Stimulated activated CD4-positive, alpha-beta T cell treated with anti-CD3 and anti-CD28 coated beads, Interleukin-4, amount 100 ng/mL, for 4 hours (primary cell): ENCODE data around the gene PLOD1.
"Not testable (repeated sequence)": the region's sequence is repeated elsewhere in the genome, so short reads cannot be mapped to it uniquely, and the experiment has no call there.

Experiments used
- DNase-seq, 2 experiments: peaks; one replicate each; pipeline ENCODE4 v3.0.0-alpha.2; 2020

PLOD1 gene

GRCh38 chr1:11912482-11913216 lies 21.9 kb upstream of the PLOD1 start:
- DNase-seq, result not testable (repeated sequence)

GRCh38 chr1:11913291-11913690 lies 21.2 kb upstream of the PLOD1 start:
- no peak for DNase-seq

- DNase-seq, result no peak
These were observed 20.5 kb upstream of the PLOD1 start for GRCh38 chr1:11914024-11914423.

- DNase-seq, result no peak
These were observed 15.6 kb upstream of the PLOD1 start for GRCh38 chr1:11918799-11919519.

- no peak for DNase-seq
These were observed 14.9 kb upstream of the PLOD1 start for GRCh38 chr1:11919621-11920020.

GRCh38 chr1:11920239-11920903 lies 14.1 kb upstream of the PLOD1 start:
- no peak for DNase-seq

- no peak for DNase-seq
These were observed 13.5 kb upstream of the PLOD1 start for GRCh38 chr1:11921022-11921421.

- DNase-seq, result no peak
These were observed 11.3 kb upstream of the PLOD1 start for GRCh38 chr1:11923069-11923826.

GRCh38 chr1:11923827-11924113 lies 10.7 kb upstream of the PLOD1 start:
- no peak for DNase-seq

GRCh38 chr1:11924334-11925195 lies 10.0 kb upstream of the PLOD1 start:
- DNase-seq, result no peak

- not testable (repeated sequence) for DNase-seq
These were observed 9.2 kb upstream of the PLOD1 start for GRCh38 chr1:11925196-11925937.

- DNase-seq, result no peak
These were observed 8.6 kb upstream of the PLOD1 start for GRCh38 chr1:11925938-11926292.

GRCh38 chr1:11927866-11928592 lies 6.5 kb upstream of the PLOD1 start:
- no peak for DNase-seq

GRCh38 chr1:11929849-11930248 lies 4.7 kb upstream of the PLOD1 start:
- DNase-seq, result no peak

- DNase-seq, result no peak
These were observed 3.7 kb upstream of the PLOD1 start for GRCh38 chr1:11930571-11931445.

- DNase-seq, result no peak
These were observed 2.7 kb upstream of the PLOD1 start for GRCh38 chr1:11931845-11932244.

- DNase-seq, result no peak
These were observed 518 bp downstream of the PLOD1 start for GRCh38 chr1:11935057-11935412.

GRCh38 chr1:11935733-11936132 lies 1.2 kb downstream of the PLOD1 start:
- DNase-seq, result not testable (repeated sequence)

GRCh38 chr1:11938722-11939526 lies 4.4 kb downstream of the PLOD1 start:
- no peak for DNase-seq
